Measurements from ENCODE around the gene PBX3.

Gene PBX3

GRCh38 chr9:125797930-125798329, 50.8 kb downstream of the PBX3 start:
- no peak for DNase-seq (ENCODE audit: low read depth)
- H3K4me3 ChIP-seq (ENCODE audit: low read depth, low read length), result no peak overlapping the region
- TF ChIP-seq CTCF (IDR thresholded peaks at IDR 0.05; ENCODE audit: insufficient read depth, low read depth, low read length, missing control alignments), result no peak

- TF ChIP-seq CTCF (IDR thresholded peaks at IDR 0.05; ENCODE audit: insufficient read depth, low read depth, low read length, missing control alignments), result no peak
- no peak overlapping the region for H3K4me3 ChIP-seq (ENCODE audit: low read depth, low read length)
- DNase-seq (ENCODE audit: low read depth), result no peak
These were observed 56.4 kb downstream of the PBX3 start for GRCh38 chr9:125803526-125803925.

GRCh38 chr9:125805057-125805456, 57.9 kb downstream of the PBX3 start:
- no peak for DNase-seq (ENCODE audit: low read depth)
- TF ChIP-seq CTCF (IDR thresholded peaks at IDR 0.05; ENCODE audit: insufficient read depth, low read depth, low read length, missing control alignments), result no peak
- no peak overlapping the region for H3K4me3 ChIP-seq (ENCODE audit: low read depth, low read length)

- H3K4me3 ChIP-seq (ENCODE audit: low read depth, low read length), result no peak overlapping the region
- no peak for TF ChIP-seq CTCF (IDR thresholded peaks at IDR 0.05; ENCODE audit: insufficient read depth, low read depth, low read length, missing control alignments)
- no peak for DNase-seq (ENCODE audit: low read depth)
These were observed 58.4 kb downstream of the PBX3 start for GRCh38 chr9:125805586-125805985.

- H3K4me3 ChIP-seq (ENCODE audit: low read depth, low read length), result no peak overlapping the region
- DNase-seq (ENCODE audit: low read depth), result no peak
- TF ChIP-seq CTCF (IDR thresholded peaks at IDR 0.05; ENCODE audit: insufficient read depth, low read depth, low read length, missing control alignments), result no peak
These were observed 59.9 kb downstream of the PBX3 start for GRCh38 chr9:125807079-125807478.

GRCh38 chr9:125810161-125810560, 63.0 kb downstream of the PBX3 start:
- H3K4me3 ChIP-seq (ENCODE audit: low read depth, low read length), result no peak overlapping the region

More at GRCh38 chr9:125810161-125810560, 63.0 kb downstream of the PBX3 start:
- DNase-seq (ENCODE audit: low read depth), result no peak
- no peak for TF ChIP-seq CTCF (IDR thresholded peaks at IDR 0.05; ENCODE audit: insufficient read depth, low read depth, low read length, missing control alignments)
